GM19043 (cell line): ENCODE measurements around the gene HIPK3.
"Not testable (repeated sequence)": the region's sequence is repeated elsewhere in the genome, so short reads cannot be mapped to it uniquely, and the experiment has no call there.

Experiments
- ATAC-seq: cut with Tn5 transposase; IDR thresholded peaks from one replicate; pipeline ENCODE4 v1.9.1; 2021; ENCODE audit warnings: low read depth; ENCODE audit not compliant: unreplicated experiment

Gene HIPK3

DNA sequence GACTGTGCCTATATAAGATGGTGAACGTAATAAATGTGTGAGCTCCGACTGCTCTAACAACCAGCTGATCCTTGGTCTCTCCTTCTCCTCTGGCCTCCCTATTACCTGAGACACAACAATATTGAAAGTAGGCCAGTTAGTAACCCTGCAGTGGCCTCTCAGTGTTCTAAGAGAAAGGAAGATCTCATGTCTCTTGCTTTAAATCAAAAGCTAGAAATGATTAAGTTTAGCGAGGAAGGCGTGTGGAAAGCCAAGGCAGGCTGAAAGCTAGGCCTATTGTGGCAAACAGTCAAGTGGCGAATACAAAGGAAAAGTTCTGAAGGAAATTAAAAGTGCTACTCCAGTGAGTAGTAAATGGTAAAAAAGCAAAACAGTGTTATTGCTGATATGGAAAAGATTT, 39.5 kb downstream of the HIPK3 start:
- ATAC-seq, result no peak

DNA sequence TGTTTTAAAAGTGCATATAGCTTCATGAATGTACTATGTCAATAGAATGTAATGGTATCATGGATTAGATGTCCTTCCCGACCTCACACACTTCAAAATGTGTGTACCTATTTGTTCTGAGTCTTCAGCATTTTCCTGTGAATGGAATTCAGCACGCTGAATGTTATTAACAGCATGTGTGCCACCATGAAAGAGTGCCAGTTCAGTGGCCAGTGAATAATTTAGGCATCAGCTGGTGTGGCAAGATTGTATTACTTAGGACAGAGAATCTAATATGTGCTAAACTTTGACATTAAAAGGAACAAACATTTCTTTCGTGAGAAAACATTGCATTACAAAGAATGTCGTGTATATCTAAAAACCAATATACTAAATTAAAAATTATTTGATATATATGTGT, 46.4 kb downstream of the HIPK3 start:
- no peak for ATAC-seq

DNA sequence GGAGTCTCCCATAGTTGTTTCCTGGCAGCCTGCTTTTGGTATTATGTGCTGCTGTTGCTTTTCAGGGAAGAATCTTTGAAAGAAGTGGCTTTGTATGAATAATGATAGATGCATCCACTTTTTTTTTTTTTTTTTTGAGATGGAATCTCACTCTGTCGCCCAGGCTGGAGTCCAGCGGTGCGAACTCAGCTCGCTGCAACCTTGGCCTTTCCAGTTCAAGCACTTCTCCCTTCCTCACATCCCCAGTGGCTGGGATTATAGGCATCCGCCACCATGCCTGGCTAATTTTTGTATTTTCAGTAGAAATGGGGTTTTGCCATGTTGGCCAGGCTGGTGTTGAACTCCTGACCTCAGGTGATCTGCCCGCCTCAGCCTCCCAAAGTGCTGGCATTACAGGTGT, 49.6 kb downstream of the HIPK3 start:
- not testable (repeated sequence) for ATAC-seq

DNA sequence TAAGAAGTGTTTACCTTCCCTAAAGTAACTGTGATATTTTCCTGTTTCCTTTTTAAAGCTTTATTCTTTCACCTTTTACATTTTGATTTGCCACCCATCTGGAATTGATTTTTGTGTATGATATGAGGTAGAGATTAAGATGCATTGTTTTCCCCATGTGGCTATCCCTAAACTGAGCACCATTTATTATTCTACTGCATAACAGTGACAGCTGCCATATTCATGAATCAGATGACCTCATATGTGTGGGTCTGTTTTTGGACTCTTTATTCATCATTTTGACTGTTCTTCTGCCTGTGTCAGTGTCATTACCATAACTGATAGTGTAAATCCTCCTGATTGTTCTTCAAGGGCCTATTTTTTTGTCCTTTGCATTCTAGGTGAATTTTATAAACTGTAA, 50.8 kb downstream of the HIPK3 start:
- no peak for ATAC-seq

DNA sequence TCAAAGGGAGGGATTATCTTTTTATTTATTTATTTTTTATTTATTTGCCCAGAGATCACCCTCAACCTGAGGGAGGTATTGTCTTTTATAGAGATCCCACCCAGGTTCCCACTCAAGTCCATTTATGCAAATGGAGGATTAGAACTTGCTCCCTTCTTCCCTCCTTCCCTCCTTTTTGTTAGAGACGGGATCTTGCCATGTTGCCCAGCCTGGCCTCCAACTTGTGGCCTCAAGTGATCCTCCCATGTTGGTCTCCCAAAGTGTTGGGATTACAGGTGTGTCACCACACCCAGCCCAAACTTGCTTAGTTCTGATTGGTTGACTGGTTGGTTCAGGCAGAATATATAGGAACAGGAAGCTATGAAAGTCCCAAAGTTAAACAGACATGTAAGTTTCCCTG, 51.9 kb downstream of the HIPK3 start:
- no peak for ATAC-seq

DNA sequence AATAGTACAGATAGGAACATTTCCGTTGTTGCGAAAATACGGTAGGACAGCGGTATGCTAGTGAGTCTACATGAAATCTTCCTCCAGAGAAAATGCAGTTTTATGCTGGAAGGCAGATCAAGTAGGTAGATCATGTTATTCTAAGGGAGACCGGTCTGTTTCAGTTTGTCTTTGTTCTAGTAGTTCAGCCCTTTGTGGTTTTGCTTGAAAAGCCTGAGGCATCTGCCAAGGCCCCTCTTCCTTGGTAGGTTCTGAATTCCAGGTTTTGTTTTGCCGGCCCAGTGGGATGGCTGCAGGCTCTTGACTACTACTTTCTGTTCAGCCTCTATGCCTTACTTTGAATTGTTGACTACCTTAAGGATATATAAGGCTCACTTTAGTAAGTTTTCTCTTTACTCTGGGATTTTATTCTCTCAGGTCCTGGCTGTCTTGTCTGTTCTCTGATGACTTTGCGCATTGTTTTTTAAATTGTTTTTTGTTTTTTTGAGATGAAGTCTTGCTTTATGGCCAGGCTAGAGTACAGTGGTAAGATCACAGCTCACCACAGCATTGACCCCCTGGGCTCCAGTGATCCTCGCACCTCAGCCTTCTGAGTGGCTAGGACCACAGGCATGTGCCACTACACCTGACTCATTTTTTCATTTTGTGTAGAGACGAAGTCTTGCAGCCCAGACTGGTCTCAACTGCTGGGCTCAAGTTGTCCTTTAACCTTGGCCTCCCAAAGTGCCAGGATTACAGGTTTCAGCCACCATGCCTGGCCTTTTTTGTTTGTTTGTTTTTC, 53.7 kb downstream of the HIPK3 start:
- ATAC-seq, result no peak

DNA sequence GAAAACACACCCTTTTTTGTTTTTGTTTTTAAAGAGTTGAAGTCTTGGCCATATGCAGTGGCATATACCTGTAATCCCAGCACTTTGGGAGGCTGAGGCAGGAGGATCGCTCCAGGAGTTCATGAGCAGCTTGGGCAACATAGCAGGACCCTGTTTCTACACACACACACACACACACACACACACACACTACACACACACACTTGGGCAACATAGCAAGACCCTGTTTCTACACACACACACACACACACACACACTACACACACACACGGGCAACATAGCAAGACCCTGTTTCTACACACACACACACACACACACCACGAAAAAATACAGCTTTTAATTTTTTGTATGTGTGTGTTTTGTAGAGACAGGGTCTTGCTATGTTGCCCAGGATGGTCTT, 54.5 kb downstream of the HIPK3 start:
- no peak for ATAC-seq

DNA sequence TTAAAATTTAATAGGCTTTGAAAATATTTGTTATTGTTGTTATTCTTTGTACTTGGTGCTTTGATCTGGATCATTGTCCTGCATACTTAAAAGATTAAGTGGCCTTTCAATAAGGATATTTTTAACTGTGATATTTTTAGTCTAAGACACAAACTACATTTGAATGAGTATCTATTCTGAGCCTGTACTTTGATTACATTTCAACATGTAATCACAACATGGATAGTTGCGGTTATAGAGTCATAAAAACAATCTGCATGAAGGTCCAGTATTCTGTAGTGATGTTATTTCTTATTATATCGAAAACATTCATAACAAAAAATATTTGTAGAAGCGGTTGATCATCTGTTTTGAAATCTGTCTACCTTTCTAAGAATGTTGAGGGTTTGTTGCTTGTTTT, 58.6 kb downstream of the HIPK3 start:
- ATAC-seq, result no peak

DNA sequence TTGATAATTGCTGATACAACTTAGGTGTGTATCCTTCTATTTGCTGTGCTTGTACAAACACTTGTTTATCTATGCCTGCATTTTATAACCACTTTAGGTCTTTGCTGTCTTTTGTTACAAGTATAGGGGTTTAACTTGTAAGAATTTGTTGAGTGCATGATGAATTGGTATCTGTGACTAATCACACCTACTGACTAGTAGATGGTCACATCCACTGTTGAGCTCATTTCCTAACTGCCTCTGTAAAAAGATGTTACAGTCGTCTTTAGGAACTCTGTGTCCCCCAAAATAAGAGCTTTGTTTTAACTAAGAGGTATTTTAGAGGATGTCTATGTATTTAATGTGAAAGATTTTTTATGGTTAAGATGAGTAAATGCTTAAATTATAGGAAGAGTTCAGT, 60.5 kb downstream of the HIPK3 start:
- no peak for ATAC-seq

DNA sequence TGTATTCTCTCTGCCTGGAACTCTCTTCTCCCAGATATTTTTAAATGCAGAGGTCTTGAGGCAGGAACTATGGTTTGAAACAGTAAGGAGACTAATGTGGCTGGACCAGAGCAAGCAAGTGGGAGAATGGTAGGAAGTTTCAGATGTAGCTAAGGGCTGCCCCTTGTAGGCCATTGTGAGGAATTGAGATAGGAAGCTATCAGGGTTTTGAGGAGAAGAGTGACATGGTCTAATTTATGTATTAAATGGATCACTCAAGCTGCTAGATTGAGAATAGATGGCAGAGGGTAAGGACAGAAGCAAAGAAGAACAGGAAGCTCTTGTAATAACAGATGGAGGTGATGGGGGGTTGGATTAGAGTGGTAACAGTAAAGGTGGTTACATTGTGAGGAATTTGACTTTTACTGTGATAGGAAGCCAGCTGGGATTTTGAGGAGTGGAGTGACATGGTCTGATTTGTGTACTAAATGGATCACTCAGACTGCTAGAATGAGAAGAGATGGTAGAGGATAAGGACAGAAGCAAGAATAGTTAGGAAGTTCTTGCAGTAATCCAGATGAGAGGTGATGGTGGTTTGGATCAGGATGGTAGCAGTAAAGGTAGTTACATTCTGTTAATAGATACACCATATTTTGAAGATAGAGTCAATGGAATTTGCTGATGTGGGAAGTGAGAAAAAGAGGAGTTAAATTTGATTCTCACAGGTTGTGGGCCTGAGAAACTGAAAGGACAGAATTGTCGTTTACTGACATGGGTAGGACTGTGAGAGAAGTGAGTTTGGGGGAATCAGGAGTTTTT, 63.0 kb downstream of the HIPK3 start:
- ATAC-seq, result no peak

DNA sequence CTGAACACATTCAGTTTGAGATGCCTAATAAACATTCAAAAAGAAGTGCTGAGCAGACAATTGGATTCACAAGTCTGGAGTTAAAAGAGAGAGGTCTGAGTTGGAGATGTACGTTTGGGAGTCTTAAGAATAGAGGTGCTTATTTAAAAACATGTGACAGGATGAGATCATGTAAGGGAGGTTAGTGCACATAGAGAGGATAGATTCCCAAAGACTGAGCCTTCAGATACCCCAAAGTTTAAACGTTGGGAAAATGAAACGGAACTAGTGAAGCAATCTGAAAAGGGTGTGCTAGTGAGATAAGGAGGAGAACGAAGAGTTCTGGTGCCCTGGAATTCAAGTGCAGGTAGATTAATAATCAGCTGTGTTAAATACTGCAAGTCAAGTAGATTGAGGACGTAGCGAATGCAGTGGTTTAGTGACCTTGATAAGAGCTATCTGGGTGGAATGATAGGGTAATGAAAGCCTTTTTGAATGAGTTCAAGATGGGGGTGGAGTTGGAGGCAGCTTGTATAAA, 63.7 kb downstream of the HIPK3 start:
- no peak for ATAC-seq

DNA sequence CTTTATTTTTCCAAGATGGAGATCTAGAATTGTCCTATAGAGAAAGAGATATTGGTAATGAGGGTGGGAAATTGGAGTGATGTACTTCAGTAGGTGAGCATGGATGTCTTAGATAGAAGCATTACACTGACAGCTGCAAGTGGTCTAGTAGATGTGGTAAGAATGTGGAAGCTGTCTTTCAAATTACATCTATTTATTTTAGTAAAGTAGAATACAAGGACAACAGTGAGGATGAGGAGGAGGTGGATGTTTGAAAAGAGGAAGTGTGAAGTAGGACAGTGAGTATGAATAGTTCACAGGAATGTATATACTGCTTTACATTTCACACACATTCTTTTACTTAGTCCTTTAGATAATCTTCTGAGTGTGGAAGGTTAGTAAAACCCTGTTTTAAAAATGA, 64.2 kb downstream of the HIPK3 start:
- ATAC-seq, result no peak

DNA sequence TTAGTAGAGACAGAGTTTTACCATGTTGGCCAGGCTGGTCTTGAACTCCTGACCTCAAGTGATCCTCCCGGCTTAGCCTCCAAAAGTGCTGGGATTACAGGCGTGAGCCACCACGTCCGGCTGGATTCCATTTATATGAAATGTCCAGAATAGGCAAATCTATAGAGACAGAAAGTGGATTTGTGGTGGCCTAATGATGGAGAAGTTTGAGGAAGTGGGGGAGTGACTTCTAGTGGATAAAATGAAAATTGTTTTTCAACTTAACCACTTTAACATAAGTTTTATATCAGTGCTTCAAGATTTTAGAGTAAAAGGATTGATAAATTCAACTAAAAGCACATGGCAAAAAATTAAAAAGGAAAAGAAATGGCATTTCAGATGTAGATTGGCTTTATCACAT, 66.2 kb downstream of the HIPK3 start:
- ATAC-seq, result no peak

DNA sequence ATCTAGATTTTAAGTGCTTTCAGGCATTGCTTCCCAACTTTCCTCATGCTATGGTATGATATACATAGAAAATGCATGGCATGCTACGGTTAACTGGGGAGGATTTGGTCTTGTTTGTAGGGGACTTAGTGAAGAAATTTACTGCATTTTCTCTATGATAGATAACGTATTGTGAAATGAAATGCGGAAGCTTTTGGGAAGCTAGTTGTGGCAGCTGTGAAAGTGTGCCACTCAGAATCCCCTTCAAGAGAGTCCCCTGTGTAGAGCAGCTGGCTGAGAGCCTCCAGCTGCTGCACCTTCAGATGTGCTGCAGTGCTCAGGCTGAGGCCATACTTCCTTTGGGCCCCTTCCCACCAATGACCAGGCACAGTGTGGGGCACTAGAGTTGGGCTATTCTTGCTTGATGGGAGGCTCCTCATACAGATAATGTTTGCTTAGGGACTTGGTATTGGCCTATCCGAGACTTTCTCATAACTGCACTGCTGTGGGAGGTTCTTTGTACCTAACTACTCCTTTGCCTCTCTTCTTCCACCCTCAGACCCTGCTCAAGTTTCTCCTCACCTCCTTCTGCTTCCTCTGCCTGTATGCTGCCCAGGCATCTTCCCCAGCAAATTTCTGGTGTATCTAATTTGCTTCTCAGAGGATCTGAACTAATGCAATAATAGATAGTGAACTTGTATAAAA, 67.3 kb downstream of the HIPK3 start:
- peak; percentile 49 for ATAC-seq

DNA sequence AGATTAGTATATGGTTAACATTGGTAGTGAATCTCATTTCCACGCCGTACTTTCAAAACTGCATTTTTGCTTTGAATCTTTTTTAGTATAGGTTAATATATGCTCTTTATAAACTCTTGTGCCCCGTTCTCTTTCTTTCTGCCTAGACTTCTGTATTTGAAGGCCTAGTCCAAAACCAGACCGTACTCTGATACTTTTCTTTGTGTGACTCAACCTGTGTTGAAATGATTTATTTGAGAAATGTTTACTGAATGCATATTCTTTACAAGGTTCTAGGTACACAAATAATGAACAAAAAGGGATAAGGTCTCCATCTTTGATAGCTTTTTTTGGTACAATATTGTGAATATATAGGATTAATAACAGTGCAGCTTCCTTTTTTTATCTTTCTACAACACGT, 68.3 kb downstream of the HIPK3 start:
- ATAC-seq, result no peak

DNA sequence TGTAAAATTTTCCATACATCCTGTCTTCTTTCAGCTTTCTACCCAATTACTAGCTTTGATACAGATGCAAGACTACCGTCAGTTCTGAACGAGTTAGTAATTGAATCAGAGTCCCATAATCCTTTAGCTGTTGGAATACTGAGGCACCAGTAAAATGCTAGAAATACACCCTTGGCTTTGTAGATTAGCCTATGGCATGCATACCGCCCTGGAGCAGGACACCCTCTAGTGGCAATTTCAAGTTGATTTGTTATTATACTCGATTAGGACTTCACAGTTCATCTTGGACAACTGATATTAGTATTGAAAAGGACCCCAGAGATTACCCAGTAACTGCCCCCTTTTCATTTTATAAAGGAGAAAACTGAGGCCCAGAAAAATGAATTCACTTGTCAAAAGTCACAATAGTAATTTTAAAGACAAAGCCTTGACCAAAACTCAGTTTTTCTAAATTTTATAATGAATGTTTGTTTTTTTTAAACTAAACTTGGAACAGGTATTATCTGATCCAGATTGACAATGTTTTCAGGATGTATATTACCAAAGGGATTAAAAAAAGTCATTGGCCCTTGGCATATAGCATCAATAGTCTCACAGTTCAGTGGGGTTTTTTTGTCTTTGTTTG, 72.6 kb downstream of the HIPK3 start:
- ATAC-seq, result peak; percentile 78

DNA sequence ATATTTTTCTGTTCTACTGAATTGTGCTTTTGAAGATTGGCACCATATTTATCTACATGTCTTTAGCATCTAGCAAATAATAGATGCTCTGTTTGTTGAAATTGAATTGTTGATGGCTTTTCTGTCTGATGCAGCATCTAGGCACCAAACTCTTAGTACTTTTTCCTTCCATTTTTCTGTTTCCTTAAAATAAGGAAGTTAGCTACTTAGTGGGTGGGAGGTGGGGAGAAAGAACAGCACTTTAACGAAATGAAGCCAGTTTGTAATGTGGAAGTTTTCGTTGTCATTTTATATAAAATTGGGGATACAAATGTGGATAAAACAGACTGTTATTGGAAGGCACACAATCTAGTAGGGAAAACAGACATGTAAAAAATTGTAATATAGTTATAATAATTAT, 76.6 kb downstream of the HIPK3 start:
- no peak for ATAC-seq

DNA sequence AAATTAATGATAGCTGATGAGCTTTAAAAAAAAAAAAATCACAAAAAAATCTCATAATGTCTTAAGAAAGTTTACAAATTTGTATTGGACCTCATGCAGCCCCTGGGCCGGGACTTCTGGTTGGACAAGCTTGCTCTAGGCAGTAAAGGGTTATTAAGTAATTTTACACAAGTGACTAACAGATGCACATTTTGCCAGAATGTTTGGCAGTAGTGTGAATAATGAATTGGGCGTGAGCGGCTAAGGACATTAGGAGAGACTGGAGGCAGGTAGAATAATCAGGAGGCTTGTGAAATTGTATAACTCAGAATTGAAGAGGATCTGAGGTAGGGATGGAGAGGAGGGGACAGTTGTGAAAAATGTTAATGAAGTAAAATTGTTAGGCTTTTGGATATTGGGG, 77.4 kb downstream of the HIPK3 start:
- ATAC-seq, result no peak

DNA sequence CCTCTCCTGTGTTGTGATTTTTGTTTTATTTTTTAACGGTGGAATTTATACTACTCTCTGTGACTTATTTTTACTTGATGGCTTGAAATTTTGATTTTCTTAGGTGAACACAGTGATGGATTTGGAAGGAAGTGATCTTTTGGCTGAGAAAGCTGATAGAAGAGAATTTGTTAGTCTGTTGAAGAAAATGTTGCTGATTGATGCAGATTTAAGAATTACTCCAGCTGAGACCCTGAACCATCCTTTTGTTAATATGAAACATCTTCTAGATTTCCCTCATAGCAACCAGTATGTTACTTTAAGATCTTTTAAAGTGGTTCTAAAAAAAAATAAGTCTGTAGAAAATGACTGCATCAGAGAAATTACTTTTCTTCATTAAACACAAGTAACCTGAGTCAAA, 82.1 kb downstream of the HIPK3 start:
- no peak for ATAC-seq

DNA sequence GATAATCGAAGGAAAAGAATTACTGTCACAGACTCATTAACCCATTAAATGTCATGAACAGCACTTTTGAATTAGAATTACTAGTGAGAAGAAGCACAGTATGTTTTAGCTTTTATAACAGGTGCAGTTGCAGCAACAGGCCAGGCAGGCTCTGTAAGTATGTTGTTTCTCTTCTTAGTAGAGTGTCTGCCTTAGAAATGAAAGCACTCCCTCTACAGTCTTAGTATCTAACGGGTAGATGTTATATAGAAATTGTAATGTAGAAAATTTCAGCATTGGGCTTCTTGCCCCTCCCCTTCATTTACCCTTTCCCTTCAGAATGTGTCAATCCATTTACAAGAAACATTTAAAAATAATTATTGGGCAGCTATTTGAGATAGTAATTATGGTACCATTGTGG, 87.4 kb downstream of the HIPK3 start:
- ATAC-seq, result no peak
